GM19240 (cell line): ENCODE data around the gene RPUSD1.
"Not testable (repeated sequence)": the region's sequence is repeated elsewhere in the genome, so short reads cannot be mapped to it uniquely, and the experiment has no call there.

Experiments
- DNase-seq: peaks from one replicate; pipeline ENCODE4 v3.0.0; 2011; ENCODE audit warnings: low spot score; ENCODE audit not compliant: insufficient read length

The RPUSD1 gene

GRCh38 chr16:751152-752006, 36.8 kb downstream of the RPUSD1 start:
- DNase-seq, result no peak

GRCh38 chr16:750485-750884, 37.7 kb downstream of the RPUSD1 start:
- no peak for DNase-seq

- no peak for DNase-seq
Measured at GRCh38 chr16:749010-749409, 39.2 kb downstream of the RPUSD1 start.

DNA sequence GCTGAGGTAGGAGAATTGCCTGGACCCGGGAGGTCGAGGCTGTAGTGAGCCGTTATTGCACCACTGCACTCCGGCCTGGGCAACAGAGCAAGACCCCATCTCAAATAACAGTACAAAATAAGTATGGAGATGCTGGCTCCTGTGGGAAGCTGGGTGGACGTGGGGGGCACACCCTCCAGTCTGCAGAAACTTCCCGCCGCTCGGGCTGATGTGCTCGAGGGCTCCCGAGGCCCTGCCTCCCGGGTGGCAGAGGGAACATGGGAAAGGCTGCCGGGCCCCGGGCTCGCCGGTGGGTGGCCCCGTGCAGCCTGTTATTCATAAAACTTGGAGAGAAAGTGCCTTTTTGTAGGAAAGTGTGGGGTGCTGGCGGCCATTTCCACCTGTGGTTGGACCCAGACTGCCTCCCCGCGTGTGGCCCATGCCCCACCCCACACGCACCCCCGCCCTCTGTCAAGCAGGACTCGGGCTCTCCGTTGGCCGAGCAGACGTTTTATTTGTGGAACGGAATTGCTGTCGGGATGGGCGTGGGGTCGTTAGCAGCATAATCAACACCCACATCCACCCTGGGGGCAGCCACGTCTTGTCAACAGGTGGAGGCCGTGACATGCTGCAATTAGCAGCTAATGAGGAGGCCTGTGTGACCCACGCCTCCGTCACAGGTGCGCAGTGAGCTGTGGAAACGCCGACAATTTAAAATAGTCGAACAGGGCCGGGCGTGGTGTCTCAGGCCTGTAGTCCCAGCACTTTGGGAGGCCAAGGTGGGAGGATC, 40.0 kb downstream of the RPUSD1 start:
- DNase-seq, result no peak

DNA sequence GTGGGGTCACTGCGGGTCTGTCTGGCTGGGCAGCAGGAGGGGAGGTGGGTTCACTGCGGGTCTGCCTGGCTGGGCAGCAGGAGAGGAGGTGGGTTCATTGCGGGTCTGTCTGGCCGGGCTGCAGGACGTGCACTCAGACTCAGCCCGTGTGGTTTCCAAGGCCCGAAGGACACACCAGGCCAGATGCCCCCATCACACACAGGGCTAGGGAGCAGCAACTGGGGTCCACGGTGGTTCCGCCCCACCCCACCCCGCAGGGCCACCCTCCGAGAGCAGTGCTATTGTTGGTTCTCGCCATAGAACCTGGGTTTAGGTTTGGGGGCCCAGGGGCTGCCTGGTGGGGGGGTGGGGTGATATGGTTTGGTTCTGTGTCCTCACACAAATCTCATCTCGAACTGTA, 41.5 kb downstream of the RPUSD1 start:
- no peak for DNase-seq

DNA sequence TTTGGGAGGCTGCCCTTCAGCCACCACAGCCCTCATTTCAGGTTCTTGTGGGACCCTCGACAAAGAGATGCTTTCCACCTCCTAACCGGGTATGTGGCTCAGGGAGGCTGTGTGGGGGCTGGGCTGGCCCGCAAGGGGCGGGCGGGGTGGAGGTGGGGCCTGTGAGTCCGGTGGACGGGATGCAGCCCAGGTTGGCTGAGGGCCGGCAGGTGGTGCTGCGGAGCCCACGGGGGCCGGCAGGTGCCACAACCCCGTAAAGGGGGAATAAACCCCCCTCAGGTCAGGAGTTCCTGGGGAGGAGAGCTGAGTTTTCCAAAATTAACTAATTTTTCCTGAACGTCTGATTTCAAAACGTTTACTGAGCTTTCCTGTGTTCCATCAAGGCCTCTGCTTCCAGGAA, 42.4 kb downstream of the RPUSD1 start:
- DNase-seq, result no peak

- DNase-seq, result no peak
Measured at GRCh38 chr16:743794-744500, 44.2 kb downstream of the RPUSD1 start.

DNA sequence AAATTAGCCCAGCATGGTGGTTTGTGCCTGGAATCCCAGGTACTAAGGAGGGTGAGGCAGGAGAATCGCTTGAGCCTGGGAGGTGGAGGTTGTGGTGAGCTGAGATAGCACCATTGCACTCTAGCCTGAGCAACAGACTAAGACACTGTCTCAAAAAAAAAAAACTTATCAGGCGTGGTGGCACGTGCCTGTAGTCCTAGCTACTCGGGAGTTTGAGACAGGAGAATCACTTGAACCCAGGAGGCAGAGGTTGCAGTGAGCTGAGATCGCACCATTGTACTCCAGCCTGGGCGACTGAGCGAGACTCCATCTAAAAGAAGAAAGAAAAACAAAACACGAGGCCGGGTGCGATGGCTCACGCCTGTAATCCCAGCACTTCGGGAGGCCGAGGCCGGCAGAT, 45.3 kb downstream of the RPUSD1 start:
- DNase-seq, result not testable (repeated sequence)

- no peak for DNase-seq
Measured at GRCh38 chr16:741986-742629, 46.1 kb downstream of the RPUSD1 start.

- peak; percentile 92 for DNase-seq
Measured at GRCh38 chr16:740764-741505, 47.2 kb downstream of the RPUSD1 start, which contains the start of gene CIAO3. TSS of gene CIAO3 (minus strand) at chr16:740997. CDS start at chr16:740985, 12 bp downstream.

GRCh38 chr16:740459-740763, 47.8 kb downstream of the RPUSD1 start:
- DNase-seq, result no peak

DNA sequence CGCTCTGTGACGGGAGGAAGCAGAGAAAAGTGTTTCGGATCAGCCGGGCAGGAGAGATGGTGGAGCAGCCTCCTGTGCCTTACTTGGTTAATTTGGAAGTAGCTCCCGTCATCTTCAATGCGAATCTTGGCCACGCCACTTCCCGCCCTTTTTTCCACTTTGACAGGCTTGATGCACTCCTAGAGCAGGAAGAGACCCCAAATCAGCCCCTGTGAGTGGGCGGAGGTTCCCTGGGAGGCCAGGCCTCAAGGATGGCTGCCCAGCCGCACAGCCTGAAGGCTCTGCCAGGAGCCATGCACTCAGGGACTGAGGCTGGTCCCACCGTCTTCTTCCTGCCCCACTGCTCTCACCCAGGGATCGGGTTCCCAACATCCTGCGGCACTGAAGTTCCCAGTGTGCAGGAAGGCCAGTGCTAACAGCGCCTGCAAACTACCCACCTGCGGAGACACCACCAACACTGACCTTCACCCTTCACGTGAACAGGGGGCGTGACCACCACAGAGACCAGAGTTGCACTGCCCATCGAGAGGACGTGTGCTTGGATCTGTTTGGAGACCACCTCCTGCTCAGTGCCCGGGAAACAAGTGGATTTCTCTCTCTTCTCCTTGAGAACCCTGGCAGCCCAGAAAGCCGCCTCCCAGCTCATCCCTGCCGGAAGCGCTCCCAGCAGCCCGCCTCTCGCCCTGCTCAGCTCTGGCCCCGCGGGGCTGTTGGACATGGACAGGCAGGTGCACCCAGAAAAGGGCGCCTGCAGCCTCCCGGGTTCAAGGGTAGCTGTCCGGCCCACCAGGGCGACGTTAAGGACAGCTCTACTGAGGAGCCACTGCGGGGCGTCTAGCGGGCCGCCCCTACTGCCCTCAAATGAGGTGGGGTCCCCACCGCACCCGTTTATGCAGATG, 48.4 kb downstream of the RPUSD1 start:
- DNase-seq, result no peak

DNA sequence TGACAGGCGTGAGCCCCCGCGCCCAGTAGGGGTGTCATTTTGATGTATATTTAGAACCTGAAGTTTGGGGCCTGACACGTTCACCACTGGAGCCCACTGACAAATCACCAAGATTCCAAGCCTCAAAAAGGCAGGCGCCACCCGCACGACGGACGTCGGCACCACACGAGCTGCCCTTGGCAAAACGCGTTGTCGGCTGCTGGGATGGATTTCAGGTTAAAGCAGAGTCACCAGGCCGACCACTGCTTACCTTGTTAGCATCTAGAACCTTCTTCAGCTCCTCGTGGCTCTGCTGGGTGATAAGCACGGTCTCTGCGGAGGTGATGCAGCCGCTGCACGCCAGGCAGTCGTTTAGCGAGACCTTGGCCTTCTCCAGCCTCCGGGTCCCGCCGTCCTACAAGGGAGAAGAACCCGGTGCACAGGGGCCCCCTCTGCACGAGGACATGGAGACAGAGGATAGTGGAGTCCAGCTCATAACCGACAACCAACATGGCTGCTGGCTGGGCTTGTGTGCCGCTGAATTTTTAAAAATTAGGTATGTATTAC, 51.2 kb downstream of the RPUSD1 start:
- DNase-seq, result no peak

DNA sequence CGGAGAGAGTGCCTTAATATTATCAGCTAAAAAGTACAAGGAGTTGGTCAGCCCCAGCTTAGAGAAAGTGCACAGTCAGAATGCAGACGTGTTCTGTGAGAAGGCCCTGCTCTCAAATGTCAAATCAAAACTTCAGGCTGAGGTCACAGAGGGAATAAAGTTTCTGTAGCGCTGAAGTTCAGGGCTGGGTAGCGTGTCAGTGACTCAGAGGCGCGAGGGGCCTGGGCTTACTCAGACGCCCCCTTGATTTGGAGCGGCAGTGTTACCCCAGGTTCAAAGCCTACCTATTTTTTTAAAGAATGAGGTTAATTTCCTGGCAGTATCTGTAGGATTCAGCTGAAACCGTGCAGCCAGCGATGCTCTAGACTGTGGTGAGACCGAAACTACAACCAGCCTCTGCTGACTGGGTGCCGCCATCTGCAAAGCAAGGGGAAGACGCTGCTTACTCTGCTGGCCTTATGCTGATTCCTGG, 52.2 kb downstream of the RPUSD1 start:
- DNase-seq, result peak; percentile 82

- no peak for DNase-seq
Measured at GRCh38 chr16:734981-735881, 53.0 kb downstream of the RPUSD1 start.
